NCI-H1048 (cell line): Measurements from ENCODE around the gene SETD1A.
A peak's percentile ranks its signal among the peaks of the same experiment; 100 is the strongest.

ENCODE experiments used
- DNase-seq: peaks from one replicate; lab custom pipeline; 2025; lab: John Stamatoyannopoulos, UW

SETD1A gene

GRCh38 chr16:30982548-30983288 is 25.2 kb downstream of the SETD1A start:
- DNase-seq: no peak

- DNase-seq: no peak
Observed at GRCh38 chr16:30983289-30983889, 25.8 kb downstream of the SETD1A start.

DNA sequence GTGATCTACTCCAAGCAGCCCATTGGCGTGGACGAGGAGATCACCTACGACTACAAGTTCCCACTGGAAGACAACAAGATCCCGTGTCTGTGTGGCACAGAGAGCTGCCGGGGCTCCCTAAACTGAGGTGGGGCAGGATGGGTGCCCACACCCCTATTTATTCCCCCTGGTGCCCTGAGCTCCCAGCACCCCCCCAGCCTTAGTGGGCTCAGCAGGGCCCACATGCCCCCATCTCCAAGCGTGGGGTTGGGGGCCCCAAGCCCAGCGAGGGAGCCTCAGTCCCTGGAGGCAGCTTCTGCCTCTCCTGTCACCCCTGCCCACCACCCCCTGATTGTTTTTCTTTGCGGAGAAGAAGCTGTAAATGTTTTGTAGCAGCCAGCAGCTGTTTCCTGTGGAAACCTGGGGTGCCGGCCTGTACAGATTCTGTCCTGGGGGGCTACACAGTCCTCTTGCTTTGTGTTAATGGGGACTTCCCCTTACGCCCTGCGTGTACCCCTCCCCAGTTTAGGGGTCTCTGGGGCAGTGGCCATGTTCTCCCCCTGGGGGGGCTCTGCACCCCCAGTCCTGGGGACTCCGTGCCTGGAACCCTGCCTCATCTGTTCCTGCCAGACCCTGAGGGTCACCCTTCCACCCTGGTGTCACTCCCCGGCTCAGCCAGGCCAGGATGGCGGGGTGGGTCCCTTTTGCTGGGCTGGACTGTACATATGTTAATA is 26.5 kb downstream of the SETD1A start:
- no peak for DNase-seq

DNA sequence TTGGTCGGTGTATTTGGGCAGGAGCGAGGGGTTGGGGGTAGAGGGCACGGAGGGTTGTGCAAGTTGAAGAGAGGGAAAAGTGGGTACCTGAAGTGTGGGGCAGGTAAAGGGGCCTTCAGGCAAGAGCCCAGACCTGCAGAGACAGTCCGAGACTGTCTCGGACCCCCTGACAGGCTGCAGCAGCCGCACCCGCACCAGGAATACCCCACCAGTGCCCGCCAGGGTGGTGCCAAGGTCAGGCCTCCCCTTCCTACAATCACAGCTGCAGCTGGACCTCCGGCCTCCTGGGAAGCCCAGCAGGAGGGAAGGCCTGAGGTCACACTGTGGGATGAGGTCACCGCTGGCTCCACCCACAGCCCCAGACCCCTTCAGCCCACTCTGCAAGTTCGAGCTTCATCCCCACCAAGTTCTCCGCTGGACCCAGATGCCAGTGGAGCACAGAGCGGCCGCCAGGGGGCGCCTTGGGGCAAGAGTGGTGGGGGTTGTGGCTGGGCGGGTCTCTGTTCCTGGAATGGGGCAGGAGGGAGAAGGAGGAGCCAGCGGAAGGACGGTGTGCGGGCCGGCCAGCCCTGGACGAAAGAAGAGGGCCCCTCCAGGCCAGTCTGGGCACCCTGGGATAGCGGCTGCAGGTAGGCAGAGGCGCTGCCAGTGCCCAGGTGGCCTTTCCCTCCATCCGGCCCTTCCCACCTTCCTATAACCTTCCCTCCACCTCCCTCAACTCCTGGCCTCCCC is 27.3 kb downstream of the SETD1A start, which contains the start of gene HSD3B7:
HSD3B7 (plus strand) TSS at position 539 of the 732 bp plus-strand sequence. CDS start 452 bp downstream, outside the sequence.
- peak; percentile 23 for DNase-seq

DNA sequence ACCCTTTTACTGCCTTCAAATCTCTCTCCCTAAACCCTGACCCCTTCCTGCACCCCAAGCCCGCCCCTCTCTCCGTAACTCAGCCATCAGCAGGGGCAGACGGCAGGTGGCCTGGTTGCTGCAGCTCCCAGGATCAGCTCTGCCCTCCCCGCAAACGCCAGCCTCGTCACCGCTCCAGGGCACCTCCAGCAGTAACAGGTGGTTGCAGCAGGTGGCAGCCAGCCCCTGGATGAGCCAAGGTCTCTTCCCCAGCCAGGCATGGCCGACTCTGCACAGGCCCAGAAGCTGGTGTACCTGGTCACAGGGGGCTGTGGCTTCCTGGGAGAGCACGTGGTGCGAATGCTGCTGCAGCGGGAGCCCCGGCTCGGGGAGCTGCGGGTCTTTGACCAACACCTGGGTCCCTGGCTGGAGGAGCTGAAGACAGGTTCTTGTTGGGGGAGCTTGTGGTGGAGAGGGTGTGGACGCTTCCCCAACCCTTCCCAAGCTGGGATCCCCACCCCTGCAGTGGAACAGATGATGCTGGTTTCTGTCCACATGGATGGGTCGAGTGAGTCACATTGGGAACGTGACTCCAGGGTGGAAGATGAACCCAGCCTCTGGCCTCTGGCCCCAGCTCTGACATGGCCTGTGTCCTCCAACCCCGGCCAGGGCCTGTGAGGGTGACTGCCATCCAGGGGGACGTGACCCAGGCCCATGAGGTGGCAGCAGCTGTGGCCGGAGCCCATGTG is 28.0 kb downstream of the SETD1A start:
- DNase-seq: no peak

- DNase-seq: no peak
Observed at GRCh38 chr16:30986129-30986991, 28.8 kb downstream of the SETD1A start.

DNA sequence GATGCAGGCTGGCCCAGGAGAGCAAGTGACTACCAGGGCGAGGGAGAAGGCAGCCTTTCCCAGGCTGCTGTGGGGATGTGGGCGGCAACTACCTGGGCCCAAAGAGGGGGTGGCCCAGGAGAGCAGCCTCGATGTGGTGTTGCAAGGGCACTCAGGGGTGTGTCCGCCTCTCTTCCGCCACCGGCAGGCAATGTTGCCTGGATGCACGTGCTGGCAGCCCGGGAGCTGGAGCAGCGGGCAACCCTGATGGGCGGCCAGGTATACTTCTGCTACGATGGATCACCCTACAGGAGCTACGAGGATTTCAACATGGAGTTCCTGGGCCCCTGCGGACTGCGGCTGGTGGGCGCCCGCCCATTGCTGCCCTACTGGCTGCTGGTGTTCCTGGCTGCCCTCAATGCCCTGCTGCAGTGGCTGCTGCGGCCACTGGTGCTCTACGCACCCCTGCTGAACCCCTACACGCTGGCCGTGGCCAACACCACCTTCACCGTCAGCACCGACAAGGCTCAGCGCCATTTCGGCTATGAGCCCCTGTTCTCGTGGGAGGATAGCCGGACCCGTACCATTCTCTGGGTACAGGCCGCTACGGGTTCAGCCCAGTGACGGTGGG is 30.1 kb downstream of the SETD1A start:
- no peak for DNase-seq

DNA sequence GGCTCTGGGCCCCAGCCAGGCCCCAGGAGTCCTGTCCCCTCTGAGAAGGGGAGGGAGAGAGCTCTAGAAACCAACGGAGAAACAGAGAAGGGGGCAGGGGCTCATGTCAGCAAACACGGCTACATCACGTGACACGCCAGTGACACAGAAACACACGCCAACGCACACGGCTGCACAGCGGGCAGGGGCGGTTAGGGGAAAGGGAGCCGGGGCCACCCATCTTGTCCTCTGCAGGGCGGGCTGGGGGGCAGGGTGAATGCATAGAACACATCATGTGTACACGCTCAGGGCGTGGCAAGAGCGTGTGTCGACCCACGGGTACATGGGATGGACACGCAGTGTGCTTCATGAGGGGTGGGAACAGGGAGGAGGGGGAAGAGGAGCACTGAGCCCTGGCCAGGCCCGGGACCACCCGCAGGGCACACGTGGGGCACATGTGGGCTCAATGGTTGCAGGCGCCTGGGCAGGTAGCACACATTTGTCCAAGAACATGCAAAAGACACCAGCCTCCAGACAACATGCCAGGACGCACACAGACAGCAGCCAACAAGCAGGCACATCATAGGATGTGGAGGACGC is 32.0 kb downstream of the SETD1A start:
- DNase-seq: no peak

GRCh38 chr16:30990105-30990504 is 32.6 kb downstream of the SETD1A start:
- no peak for DNase-seq

DNA sequence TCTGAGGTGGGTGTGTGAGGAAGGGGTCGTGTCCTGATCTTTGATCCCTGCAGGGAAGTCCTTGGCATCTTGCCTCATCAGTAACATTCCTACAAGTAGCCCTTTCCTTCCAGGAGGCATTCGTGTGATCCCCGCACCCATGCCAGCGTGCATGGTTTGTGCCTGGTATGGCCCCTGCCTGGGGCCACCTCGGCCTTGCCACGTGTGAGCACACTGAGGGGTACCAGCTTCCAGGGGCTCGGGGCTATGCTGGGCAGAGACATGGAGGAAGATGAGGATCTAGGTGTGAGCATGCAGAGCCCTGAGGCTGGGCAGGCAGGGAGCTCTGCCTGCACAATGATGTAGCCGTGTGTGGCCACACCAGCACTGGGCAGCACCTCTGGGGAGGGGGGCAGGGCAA is 33.5 kb downstream of the SETD1A start:
- DNase-seq: no peak

GRCh38 chr16:30992276-30992780 is 34.8 kb downstream of the SETD1A start:
- DNase-seq: no peak

DNA sequence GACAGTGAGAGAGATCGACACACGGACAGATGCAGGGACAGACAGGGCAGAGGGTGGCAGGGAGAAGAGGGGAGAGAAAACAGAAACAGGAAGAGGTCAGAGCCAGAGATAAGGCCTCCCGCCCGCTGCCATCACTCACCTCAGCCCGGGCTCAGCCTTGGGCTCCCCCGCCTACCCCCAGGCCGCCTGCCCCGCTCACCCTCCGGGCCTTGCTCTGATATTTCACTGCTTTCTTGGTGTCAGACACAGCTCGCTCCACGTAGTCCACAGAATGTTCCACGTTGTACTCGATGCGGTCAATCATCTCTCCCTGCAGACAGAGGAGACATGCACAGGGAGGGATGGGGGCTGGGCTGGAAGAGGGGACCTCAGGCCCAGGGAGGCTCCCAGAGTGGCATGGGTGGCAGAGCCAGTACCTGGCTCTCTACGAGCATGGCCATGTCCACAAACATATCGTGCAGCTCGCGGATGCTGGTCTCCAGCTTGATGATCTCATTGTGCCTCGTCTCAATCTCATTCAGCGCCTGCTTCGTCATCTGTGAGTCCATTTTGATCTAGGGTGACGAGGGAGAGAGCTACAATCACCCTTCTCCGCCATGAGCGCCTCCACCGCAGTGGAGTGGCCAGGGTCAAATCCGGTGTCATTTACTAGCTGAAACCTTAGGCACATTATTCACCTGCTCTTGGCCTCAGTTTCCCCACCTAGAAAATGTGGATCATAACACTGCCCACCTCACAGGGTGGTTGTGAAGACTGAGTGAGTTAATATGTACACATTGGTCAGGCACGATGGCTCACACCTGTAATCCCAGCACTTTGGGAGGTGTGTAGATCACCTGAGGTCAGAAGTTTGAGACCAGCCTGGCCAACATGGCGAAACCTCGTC is 35.6 kb downstream of the SETD1A start:
- no peak for DNase-seq

GRCh38 chr16:30995927-30996323 is 38.4 kb downstream of the SETD1A start:
- DNase-seq: no peak

DNA sequence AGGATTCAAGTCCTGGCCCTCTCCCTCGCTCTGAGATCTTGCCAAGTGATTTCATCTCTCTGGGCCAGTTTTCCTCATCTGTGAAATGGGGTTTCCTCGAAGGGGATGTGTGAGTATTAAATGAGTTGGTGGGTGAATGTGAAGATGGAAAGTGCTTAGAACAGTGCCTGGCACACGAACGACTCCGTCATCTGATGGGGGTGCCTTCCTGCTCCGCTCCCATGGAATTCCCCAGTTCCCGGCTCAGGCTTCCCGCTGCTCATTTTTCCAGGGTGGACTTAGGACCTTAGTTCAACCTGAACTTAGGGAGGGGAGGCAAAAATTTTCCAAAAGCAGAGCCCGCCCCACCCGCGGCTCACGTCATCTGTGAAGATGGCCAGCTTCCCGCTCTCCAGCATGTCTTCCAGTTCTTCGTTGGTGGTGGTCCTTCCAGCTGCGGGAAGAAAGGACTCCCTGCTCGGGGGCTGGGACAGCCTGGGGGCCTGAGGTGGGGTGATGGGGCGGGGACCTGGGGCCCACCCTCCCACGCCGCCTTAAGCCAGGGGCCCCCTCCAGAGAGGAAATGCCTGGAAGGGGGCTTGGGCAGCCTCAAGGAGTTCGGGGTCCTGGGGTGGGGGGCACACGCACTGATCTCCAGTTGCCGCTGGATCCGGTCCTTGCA is 38.9 kb downstream of the SETD1A start:
- no peak for DNase-seq

- no peak for DNase-seq
Observed at GRCh38 chr16:30996985-30997724, 39.6 kb downstream of the SETD1A start.

GRCh38 chr16:30997725-30998711 is 40.5 kb downstream of the SETD1A start:
- no peak for DNase-seq
